ENCODE measurements around the gene GRK4. TPM values are rescaled to one million over a fixed set of nuclear protein-coding genes. Genes with fewer than 3 reads are reported as not detected.

GRK4 gene
- total RNA-seq, 3 donors from 2014 or later (not counting 1 experiment from before 2014, with no cell fraction given), result 2.0 to 6.4 (median 5.1) TPM

DNA sequence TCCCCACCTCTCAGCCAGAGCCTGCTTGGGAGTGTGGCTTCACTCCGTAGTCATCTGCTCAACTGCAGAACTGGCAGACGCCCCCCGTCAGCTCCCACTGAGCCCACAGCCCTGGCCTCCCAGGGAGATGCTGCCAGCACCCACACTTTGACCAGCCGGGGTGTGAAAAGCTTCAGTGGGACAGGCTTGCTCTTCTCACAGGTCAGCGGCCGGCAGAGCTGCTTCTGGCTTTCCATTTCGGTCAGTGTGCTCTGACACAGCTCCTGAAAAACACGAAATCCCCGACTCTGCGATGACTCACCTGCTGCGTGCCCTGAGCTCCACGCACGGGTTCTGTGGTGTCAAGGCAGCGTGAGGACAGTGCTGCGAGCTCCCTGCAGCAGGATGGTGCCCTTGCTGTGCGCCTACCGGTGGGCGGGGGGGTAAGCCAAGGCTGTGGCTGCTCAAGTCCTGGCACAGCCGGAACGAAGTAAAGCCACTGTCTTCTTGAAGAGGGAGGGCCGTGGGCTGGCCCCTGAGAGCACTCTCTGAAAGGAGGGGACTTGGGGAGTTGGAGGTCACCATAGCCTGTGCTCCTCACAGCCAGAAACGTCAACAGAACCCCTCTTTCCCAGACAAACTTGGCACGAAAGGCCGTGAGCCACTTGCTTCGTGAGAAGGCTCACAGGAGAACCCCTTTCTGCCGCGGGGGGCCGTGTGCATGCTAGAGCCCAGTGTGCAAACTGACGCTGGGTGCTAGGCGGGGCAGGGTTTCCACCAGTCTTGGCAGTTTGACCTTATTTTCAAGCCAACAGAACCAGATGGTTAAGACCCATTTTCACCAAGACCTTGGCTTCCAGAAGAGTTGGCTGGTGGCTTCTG, 23.8 kb upstream of the GRK4 start:
- H3K4me1 Mint-ChIP-seq, result peaks cover 27 to 40% of the 10 kb centered on the region in 2 donors
- TF ChIP-seq, protein P1, sequence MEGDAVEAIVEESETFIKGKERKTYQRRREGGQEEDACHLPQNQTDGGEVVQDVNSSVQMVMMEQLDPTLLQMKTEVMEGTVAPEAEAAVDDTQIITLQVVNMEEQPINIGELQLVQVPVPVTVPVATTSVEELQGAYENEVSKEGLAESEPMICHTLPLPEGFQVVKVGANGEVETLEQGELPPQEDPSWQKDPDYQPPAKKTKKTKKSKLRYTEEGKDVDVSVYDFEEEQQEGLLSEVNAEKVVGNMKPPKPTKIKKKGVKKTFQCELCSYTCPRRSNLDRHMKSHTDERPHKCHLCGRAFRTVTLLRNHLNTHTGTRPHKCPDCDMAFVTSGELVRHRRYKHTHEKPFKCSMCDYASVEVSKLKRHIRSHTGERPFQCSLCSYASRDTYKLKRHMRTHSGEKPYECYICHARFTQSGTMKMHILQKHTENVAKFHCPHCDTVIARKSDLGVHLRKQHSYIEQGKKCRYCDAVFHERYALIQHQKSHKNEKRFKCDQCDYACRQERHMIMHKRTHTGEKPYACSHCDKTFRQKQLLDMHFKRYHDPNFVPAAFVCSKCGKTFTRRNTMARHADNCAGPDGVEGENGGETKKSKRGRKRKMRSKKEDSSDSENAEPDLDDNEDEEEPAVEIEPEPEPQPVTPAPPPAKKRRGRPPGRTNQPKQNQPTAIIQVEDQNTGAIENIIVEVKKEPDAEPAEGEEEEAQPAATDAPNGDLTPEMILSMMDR (IDR thresholded peaks at IDR 0.05), result no peak
- H3K27me3 Mint-ChIP-seq (ENCODE audit: low read depth in 2 of 2), result no peaks in the 10 kb centered on the region
- intact Hi-C loops (cut with micrococcal nuclease), result loop anchor here (10.0 kb wide), 2 partner anchors 125 to 175 kb away; no protein-coding TSS in a partner anchor
- H3K36me3 ChIP-seq (ENCODE audit: control insufficient read depth, insufficient read depth, low read length), result peaks cover 54% of the 10 kb centered on the region
- ATAC-seq (no peak), DNase-seq (peak in 1 of 2 donors; percentile 14)
- H3K27ac Mint-ChIP-seq, result no peak overlapping the region
- no peaks in the 10 kb centered on the region for H3K36me3 Mint-ChIP-seq
- H3K9me3 ChIP-seq (ENCODE audit: control insufficient read depth, insufficient read depth, low read length), result no peaks in the 10 kb centered on the region
- H3K9me3 Mint-ChIP-seq, result no peaks in the 10 kb centered on the region
- H3K27me3 ChIP-seq (ENCODE audit: control insufficient read depth, insufficient read depth, low read length), result no peaks in the 10 kb centered on the region
- H3K4me3 ChIP-seq (ENCODE audit: low read length), result no peak overlapping the region
- H3K27ac ChIP-seq (ENCODE audit: low read length), result no peak overlapping the region
- WGBS (ENCODE audit: insufficient coverage), result 86% methylated on average over 30 of the region's 30 CpGs
- peaks cover 60% of the 10 kb centered on the region for H3K4me1 ChIP-seq (ENCODE audit: control insufficient read depth, insufficient read depth, low read length)
- H3K4me3 Mint-ChIP-seq, result no peak overlapping the region

- H3K4me1 Mint-ChIP-seq, result peaks cover 24 to 38% of the 10 kb centered on the region in 2 donors
- H3K36me3 Mint-ChIP-seq, result no peaks in the 10 kb centered on the region
- Histone ChIP-seq H3K4me3 (ENCODE audit: low read length) (no peak overlapping the region), H3K27ac (ENCODE audit: low read length) (no peak overlapping the region), H3K9me3 (ENCODE audit: control insufficient read depth, insufficient read depth, low read length) (no peaks in the 10 kb centered on the region), H3K4me1 (ENCODE audit: control insufficient read depth, insufficient read depth, low read length) (peaks cover 55% of the 10 kb centered on the region), H3K36me3 (ENCODE audit: control insufficient read depth, insufficient read depth, low read length) (peaks cover 63% of the 10 kb centered on the region), H3K27me3 (ENCODE audit: control insufficient read depth, insufficient read depth, low read length) (no peaks in the 10 kb centered on the region)
- TF ChIP-seq, protein P1 (IDR thresholded peaks at IDR 0.05), result no peak
- H3K27me3 Mint-ChIP-seq (ENCODE audit: low read depth in 2 of 2), result no peaks in the 10 kb centered on the region
- 94% methylated on average over 29 of the region's 29 CpGs for WGBS (ENCODE audit: insufficient coverage)
- DNase-seq, result no peak
- intact Hi-C loops (cut with micrococcal nuclease), result no loop called here
- H3K9me3 Mint-ChIP-seq, result no peaks in the 10 kb centered on the region
- ATAC-seq, result no peak
- no peak overlapping the region for H3K27ac Mint-ChIP-seq
- no peak overlapping the region for H3K4me3 Mint-ChIP-seq
These were observed 22.9 kb upstream of the GRK4 start for GRCh38 chr4:2940267-2941137.

DNA sequence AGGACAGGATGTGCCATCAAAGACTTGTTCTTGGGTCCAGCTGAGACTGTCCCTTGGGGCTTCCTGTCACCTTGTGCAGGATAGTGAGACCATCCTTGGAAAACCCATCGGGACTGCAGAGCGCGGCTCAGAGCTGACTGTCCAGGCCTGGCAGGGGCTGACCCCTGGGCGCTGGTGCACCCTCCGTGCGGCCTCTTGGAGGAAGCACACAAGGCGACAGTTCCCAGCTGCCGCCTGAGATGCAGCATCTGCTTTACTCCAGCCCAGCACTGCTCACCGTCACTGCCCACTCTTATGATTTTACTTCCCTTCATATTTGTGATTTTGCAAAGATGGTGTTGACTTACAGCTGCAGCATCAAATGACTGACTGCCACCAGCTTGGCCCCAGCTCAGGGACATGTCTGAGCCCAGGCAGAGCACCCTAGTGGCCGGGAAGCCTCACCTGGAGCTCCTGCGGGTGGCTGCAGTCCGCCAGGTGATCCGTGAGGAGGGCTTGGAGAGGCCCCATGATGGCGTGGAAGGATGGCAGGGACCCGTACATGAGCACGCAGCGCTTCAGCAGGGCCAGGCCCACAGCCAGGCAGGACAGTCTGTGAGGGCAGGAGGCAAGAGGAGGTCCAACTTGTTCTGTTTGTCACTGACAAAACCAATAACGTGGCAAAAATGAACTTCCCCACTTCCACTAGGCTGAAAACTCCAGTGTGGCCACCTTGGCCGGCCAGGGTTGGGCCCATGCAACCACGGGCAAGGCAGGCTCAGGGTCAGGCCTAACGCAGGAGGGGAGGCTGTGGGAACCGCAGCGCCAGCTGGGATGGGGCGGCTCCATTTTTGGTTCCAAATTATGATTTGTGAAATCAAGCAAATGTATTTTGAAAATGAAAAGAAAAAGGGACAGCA, 22.0 kb upstream of the GRK4 start:
- 95% methylated on average over 24 of the region's 24 CpGs for WGBS (ENCODE audit: insufficient coverage)
- H3K4me3 Mint-ChIP-seq, result no peak overlapping the region
- no peaks in the 10 kb centered on the region for H3K9me3 Mint-ChIP-seq
- ATAC-seq (no peak), DNase-seq (no peak)
- Histone ChIP-seq H3K27ac (ENCODE audit: low read length) (peak overlapping the region; percentile 69), H3K36me3 (ENCODE audit: control insufficient read depth, insufficient read depth, low read length) (peaks cover 68% of the 10 kb centered on the region), H3K4me3 (ENCODE audit: low read length) (no peak overlapping the region), H3K9me3 (ENCODE audit: control insufficient read depth, insufficient read depth, low read length) (no peaks in the 10 kb centered on the region), H3K4me1 (ENCODE audit: control insufficient read depth, insufficient read depth, low read length) (peaks cover 46% of the 10 kb centered on the region), H3K27me3 (ENCODE audit: control insufficient read depth, insufficient read depth, low read length) (no peaks in the 10 kb centered on the region)
- TF ChIP-seq, protein P1 (IDR thresholded peaks at IDR 0.05), result no peak
- H3K27me3 Mint-ChIP-seq (ENCODE audit: low read depth in 2 of 2), result no peaks in the 10 kb centered on the region
- H3K4me1 Mint-ChIP-seq, result peaks cover 15 to 29% of the 10 kb centered on the region in 2 donors
- peaks cover 4% of the 10 kb centered on the region for H3K36me3 Mint-ChIP-seq
- intact Hi-C loops (cut with micrococcal nuclease), result no loop called here
- peak overlapping the region in 1 of 2 donors; percentile 80 for H3K27ac Mint-ChIP-seq
